CD4-positive, alpha-beta T cell treated with Interleukin-12 subunit alpha and Interleukin-12 subunit beta, for 1 hour (primary cell): ENCODE measurements around the gene EEFSEC.

Experiments
- DNase-seq: peaks from one replicate; pipeline ENCODE4 v3.0.0-alpha.2; 2020

EEFSEC gene, protein sequence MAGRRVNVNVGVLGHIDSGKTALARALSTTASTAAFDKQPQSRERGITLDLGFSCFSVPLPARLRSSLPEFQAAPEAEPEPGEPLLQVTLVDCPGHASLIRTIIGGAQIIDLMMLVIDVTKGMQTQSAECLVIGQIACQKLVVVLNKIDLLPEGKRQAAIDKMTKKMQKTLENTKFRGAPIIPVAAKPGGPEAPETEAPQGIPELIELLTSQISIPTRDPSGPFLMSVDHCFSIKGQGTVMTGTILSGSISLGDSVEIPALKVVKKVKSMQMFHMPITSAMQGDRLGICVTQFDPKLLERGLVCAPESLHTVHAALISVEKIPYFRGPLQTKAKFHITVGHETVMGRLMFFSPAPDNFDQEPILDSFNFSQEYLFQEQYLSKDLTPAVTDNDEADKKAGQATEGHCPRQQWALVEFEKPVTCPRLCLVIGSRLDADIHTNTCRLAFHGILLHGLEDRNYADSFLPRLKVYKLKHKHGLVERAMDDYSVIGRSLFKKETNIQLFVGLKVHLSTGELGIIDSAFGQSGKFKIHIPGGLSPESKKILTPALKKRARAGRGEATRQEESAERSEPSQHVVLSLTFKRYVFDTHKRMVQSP

GRCh38 chr3:128153156-128154041 lies at the start of gene EEFSEC:
Gene EEFSEC, plus strand, starts transcription at chr3:128153481. Its CDS starts 27 bp downstream, at chr3:128153508.
- peak; percentile 89 for DNase-seq

- no peak for DNase-seq
These were observed 45.4 kb upstream of the EEFSEC start for GRCh38 chr3:128107834-128108233.

GRCh38 chr3:128111147-128111546 lies 42.1 kb upstream of the EEFSEC start:
- no peak for DNase-seq

GRCh38 chr3:128112357-128112968 lies 40.8 kb upstream of the EEFSEC start:
- DNase-seq = peak; percentile 73

DNA sequence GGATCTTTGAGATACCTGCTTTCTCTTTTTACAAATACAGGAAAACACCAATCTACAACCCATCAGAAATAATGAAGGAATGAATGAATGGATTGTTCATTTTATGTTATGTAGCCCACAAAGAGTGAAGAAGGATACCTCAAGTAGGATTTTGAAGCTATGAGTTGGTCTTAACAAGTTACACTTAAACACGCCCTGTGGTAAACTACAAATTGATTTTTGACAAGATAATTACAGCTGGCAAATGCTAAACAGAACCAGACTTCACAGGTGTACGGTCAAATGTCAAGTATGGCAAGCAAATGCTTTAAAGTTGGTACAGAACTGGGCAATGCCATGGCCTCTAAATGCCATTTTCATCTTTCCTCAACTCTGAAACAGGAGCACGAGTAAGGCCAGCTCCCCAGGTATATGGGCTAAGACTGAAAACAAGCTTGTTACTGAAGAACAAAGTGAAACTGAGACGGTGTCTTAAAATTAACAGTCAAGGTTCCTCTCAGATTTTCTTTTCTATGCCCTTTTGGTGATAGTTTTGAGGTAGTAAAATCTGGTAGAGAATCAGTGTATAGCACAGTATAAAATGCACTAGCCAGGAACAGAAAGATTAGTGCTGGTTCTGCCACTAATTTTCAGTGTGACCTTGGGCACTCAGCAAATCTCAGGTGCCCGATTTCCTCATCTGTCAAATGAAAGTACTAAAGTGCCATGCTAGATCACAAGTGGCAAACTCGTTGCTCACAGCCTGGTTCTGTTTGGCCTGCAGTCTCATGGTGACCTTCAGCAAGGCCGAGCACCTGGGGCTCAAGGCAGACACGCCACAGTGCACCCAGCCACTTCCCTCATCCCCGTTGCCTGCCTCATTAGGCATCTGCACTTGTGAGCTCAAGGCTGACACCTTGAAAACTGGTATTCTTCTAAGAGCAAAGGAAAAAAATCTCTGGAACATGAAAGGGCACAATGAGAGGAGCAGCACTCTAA lies 39.2 kb upstream of the EEFSEC start:
- DNase-seq = peak; percentile 24

DNA sequence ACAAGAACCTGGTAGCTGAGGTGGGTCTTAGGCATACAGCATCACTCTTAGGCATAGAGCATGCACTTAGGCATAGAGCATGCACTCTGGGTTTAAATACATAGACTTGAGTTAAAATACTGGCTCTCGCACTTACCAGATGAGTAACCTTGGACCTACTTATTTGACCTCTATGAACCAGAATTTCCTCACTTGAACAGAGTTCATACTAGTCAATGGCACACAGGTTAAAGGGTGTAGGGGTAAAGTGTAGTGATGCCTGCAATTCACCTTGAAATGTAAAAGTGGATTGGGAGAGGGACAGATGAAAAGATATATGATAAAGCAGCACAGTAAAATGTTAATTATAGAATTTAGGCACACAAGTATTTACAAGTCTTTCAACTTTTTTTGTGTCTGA lies 31.3 kb upstream of the EEFSEC start:
- DNase-seq = no peak

DNA sequence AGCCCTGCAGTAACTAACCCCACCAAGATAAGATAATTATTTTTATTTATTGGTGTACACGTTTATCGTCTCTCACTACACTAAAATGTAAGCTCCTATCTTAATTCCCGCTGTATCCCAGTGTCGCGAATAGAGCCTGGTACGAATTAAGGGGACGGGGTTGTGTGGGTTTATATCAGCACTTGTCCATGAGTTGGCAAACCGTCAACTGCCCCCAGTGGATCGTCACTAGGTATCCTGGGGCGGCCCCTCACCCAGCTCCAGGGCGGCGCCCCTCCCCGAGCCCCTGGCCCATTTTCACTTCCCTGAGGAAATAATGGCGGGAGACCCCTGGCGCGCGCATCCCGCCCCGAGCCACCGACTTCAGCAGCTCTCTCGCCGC lies 30.1 kb upstream of the EEFSEC start:
- no peak for DNase-seq

DNA sequence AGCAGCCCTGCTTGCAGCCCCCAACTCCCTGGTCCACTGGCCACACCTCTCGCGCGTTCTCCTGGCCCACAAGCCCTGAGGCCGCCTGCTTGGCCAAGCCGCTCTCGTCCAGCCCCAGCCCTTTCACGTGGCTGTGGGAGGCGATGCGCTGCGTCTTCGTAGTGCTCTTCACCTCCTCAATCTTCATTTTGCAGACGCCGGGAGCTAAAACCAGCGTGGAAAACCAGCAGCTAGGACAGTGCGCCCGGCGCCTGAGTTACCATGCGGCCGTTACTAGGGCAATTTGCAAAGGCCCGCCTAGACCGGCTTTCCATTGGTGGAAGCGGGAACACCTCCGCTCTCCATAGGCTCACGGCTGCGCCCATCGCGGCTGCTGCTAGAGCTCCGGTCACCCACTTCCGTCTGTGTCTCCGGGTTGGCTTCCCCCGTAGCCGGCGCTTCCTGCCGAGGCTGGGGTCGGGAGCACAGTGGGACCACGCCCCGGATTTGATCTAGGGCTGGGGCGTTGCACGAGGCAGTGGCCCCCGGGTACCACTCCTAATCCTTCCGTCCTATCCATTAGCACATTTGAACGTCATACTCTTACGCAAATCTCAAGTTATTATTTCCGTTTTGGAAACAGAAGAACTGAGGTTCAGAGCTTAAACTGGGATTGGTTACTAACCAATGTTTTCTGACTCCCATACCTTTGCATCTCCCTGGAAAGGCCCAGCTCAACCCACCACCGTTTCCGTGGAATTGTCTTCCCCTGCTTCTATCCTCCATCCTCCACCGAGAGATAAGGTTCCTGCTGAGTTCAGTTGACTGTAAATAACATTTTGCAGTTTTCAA lies 29.5 kb upstream of the EEFSEC start, which contains the start of gene RUVBL1:
Gene RUVBL1, minus strand, starts transcription at position 275 of the 831 bp plus-strand sequence. Its CDS starts 88 bp downstream, at position 187.
- peak; percentile 97 for DNase-seq

- DNase-seq = no peak
These were observed 26.0 kb upstream of the EEFSEC start for GRCh38 chr3:128127236-128127635.

- DNase-seq = no peak
These were observed 25.0 kb upstream of the EEFSEC start for GRCh38 chr3:128128251-128128650.

GRCh38 chr3:128131897-128132646 lies 21.2 kb upstream of the EEFSEC start:
- no peak for DNase-seq

DNA sequence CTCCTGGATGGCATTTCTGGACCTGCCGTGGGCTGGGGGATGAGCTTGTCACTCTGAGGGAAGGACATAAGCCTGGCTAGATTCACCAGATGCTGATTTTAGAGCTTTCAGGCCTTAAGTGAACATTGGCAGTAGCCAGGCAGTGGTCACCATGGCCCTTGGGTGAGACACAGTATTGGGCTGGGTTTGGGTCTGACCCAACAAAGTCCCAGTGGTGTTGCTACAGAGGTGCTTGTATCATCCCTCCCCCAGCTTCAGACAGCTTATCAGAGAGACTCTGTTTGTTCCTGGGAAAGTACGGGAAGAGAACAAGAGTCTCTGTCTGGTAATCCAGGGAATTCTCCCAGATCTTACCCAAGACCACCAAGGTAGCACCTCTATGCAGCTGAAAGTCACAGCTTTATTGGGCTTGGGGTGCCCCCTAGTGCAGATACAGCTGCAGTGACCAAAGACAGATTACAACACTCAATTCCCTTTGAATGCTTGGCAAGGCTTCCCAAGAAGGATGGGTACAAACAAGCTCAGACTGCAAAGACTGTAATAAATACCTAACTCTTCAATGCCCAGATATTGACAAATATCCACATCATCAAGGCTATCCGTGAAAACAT lies 19.9 kb upstream of the EEFSEC start:
- peak; percentile 68 for DNase-seq

- no peak for DNase-seq
These were observed 9.8 kb upstream of the EEFSEC start for GRCh38 chr3:128143496-128143895.

DNA sequence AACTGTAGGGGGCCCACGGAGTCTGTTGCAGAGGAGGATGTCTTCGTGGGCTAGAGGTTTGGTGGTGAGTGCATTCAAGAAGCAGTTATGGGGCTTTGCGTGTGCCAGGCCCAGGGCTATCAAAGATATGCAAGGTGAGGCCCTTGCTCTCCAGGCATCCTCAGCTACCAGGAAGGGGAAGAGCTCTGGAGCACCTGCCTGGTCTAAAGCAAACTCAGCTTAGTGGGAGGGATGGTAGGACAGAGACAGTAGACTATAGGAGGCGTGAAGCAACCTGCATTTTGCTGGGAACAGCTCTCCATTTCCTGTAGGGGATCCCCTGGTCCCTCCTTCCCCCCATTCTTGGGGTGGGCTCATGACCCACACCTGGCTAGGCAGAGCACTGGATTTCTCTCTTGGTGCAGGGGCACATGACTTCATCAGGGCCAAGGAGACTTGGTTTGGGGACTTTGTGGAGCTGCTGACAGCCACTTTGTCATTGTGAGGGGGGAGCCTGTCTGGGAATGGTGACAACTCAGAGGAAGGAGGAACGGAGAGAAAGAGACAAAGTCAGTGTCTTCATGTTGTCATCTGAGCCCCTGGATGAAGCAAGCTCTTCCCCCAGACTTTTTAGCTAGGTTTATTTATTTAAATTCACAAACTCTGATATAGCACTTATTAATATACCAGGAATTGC lies 8.6 kb upstream of the EEFSEC start:
- no peak for DNase-seq

- DNase-seq = no peak
These were observed 8.0 kb upstream of the EEFSEC start for GRCh38 chr3:128145279-128145678.

- no peak for DNase-seq
These were observed 7.1 kb upstream of the EEFSEC start for GRCh38 chr3:128146201-128146600.

- no peak for DNase-seq
These were observed 3.6 kb upstream of the EEFSEC start for GRCh38 chr3:128149650-128150049.

DNA sequence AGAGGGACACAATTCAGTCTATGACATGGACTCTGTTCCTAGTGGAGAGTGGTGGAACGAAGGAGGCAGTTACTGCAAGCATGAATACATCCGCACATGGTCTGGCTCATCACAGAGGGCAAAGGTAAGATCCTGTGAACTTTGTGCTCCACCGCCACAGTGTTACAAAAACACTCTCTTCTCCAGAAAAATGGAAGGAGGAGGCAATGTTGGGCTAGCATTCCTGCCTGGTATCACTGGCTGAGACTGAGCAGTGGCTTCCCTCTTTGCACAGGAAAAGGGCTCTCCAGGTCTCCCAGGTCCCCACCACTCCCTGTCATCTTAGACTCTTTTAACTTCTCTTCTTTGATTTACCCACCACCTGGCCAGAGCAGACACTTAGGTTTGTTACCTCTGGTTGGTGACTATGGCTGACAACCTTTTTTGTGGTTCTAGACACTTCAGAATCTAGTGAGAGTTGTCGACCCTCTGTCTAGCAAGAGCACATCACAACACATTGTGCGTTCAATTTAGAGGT lies 1.5 kb upstream of the EEFSEC start:
- no peak for DNase-seq
